WTC11 (cell line): Measurements from ENCODE around the gene MOXD1. TPM values are rescaled to one million over a fixed set of nuclear protein-coding genes. Genes with fewer than 3 reads are reported as not detected.

Experiments
- ATAC-seq: fragments of 200-7000 bp; cut with Tn5 transposase; 2 replicates; pipeline ENCODE4 v1.10.0; 2021; ENCODE audit warnings: mild to moderate bottlenecking, moderate library complexity
- CTCF ChIA-PET: fragments of 300-600 bp; sonication (Branson Sonifier 250); formaldehyde crosslinking; loops from one replicate; lab custom pipeline; 2021; ENCODE audit warnings: antibody characterized with exemption; lab: Charles Lee
- POLR2A ChIA-PET: fragments of 350-600 bp; sonication (Branson Sonifier 250); formaldehyde crosslinking; loops from one replicate; lab custom pipeline; 2021; ENCODE audit warnings: antibody characterized with exemption; lab: Charles Lee
- DNase-seq: peaks from one replicate; pipeline ENCODE4 v3.0.0; 2021; ENCODE audit warnings: low spot score
- H3K27ac Mint-ChIP-seq: 2 replicates; pipeline ENCODE4 v1.8.0; 2021; ENCODE audit warnings: mixed read lengths
- H3K27me3 Mint-ChIP-seq: 2 replicates; pipeline ENCODE4 v1.8.0; 2021; ENCODE audit warnings: low read depth, mild to moderate bottlenecking, moderate library complexity, mixed read lengths
- H3K36me3 Mint-ChIP-seq: 2 replicates; pipeline ENCODE4 v1.8.0; 2021; ENCODE audit warnings: mixed read lengths
- H3K4me1 Mint-ChIP-seq: 2 replicates; pipeline ENCODE4 v1.8.0; 2022; ENCODE audit warnings: mixed read lengths
- H3K4me3 Mint-ChIP-seq: 2 replicates; pipeline ENCODE4 v1.8.0; 2021; ENCODE audit warnings: mild to moderate bottlenecking, moderate library complexity, mixed read lengths
- H3K9me3 Mint-ChIP-seq: 2 replicates; pipeline ENCODE4 v1.8.0; 2021; ENCODE audit warnings: mixed read lengths
- AFF4 ChIP-seq: sonication (generic); formaldehyde crosslinking; IDR thresholded peaks from 2 replicates; pipeline ENCODE4 v1.8.1; 2023; ENCODE audit warnings: mild to moderate bottlenecking, missing genetic modification reagents, borderline replicate concordance
- AR ChIP-seq: fragments of 250-450 bp; sonication (Bioruptor Pico); IDR thresholded peaks from 2 replicates; pipeline ENCODE4 v1.9.0; 2021; ENCODE audit warnings: mild to moderate bottlenecking
- ATF2 ChIP-seq: sonication (generic); formaldehyde crosslinking; IDR thresholded peaks from 2 replicates; pipeline ENCODE4 v1.8.1; 2022; ENCODE audit warnings: low read depth, missing genetic modification reagents, borderline replicate concordance
- CBFB ChIP-seq: sonication (generic); formaldehyde crosslinking; IDR thresholded peaks from 2 replicates; pipeline ENCODE4 v1.8.1; 2022; ENCODE audit warnings: mild to moderate bottlenecking, low read depth, missing genetic modification reagents
- CDX4 ChIP-seq: fragments of 250-450 bp; sonication (Bioruptor Pico); IDR thresholded peaks from 2 replicates; pipeline ENCODE4 v1.9.0; 2021; ENCODE audit warnings: moderate library complexity, mild to moderate bottlenecking, inconsistent platforms, borderline replicate concordance
- CREB1 ChIP-seq: sonication (generic); formaldehyde crosslinking; IDR thresholded peaks from 2 replicates; pipeline ENCODE4 v1.8.0; 2023; ENCODE audit warnings: mild to moderate bottlenecking, missing genetic modification reagents
- FOXK1 ChIP-seq: sonication (generic); formaldehyde crosslinking; IDR thresholded peaks from 2 replicates; pipeline ENCODE4 v1.8.0; 2022; ENCODE audit warnings: mild to moderate bottlenecking, moderate library complexity, missing genetic modification reagents
- FOXP1 ChIP-seq: sonication (generic); formaldehyde crosslinking; IDR thresholded peaks from 2 replicates; pipeline ENCODE4 v1.8.0; 2022; ENCODE audit warnings: missing genetic modification reagents, mild to moderate bottlenecking, moderate library complexity, borderline replicate concordance
- HMGXB4 ChIP-seq: sonication (generic); formaldehyde crosslinking; IDR thresholded peaks from 2 replicates; pipeline ENCODE4 v1.8.1; 2023; ENCODE audit warnings: mild to moderate bottlenecking, moderate library complexity, missing genetic modification reagents
- IRF1 ChIP-seq: sonication (generic); formaldehyde crosslinking; IDR thresholded peaks from 2 replicates; pipeline ENCODE4 v1.8.0; 2023; ENCODE audit warnings: missing genetic modification reagents
- KAT7 ChIP-seq: sonication (generic); formaldehyde crosslinking; IDR thresholded peaks from 2 replicates; pipeline ENCODE4 v1.8.1; 2023; ENCODE audit warnings: missing genetic modification reagents, mild to moderate bottlenecking, borderline replicate concordance
- NFYB ChIP-seq: sonication (generic); formaldehyde crosslinking; conservative IDR thresholded peaks from 2 replicates; pipeline ENCODE4 v1.8.0; 2022; ENCODE audit warnings: low read depth, missing genetic modification reagents
- SOX15 ChIP-seq: fragments of 250-450 bp; sonication (Bioruptor Pico); IDR thresholded peaks from 2 replicates; pipeline ENCODE4 v1.9.0; 2021; ENCODE audit warnings: mild to moderate bottlenecking
- TEAD1 ChIP-seq: sonication (generic); formaldehyde crosslinking; IDR thresholded peaks from 2 replicates; pipeline ENCODE4 v1.8.0; 2022; ENCODE audit warnings: mild to moderate bottlenecking, missing genetic modification reagents
- ZNF532 ChIP-seq: fragments of 250-450 bp; sonication (Bioruptor Pico); IDR thresholded peaks from 2 replicates; pipeline ENCODE4 v1.9.0; 2021; ENCODE audit warnings: mild to moderate bottlenecking, borderline replicate concordance
- ZSCAN18 ChIP-seq: fragments of 250-450 bp; sonication (Bioruptor Pico); IDR thresholded peaks from 2 replicates; pipeline ENCODE4 v2.1.2; 2022; ENCODE audit warnings: mild to moderate bottlenecking, moderate library complexity
- total RNA-seq: library from RNA; stranded (reverse); gene quantifications from 3 replicates; pipeline ENCODE4 v1.2.3, GENCODE V29; 2021

Gene MOXD1
- total RNA-seq, 1 experiment from 2014 or later: 1.7 TPM

- no peak for TF ChIP-seq AFF4 (CRISPR knock-in tag)
- TF ChIP-seq TEAD1: no peak
- TF ChIP-seq HMGXB4 (CRISPR knock-in tag): no peak
- TF ChIP-seq FOXP1 (CRISPR knock-in tag): no peak
- TF ChIP-seq KAT7 (CRISPR knock-in tag): no peak
Measured at GRCh38 chr6:132410830-132411229, 9.6 kb upstream of the MOXD1 start (continued).

- POLR2A ChIA-PET: no interaction called here
- H3K9me3 Mint-ChIP-seq: no peaks in the 10 kb centered on the region
- peaks cover 16% of the 10 kb centered on the region for H3K4me1 Mint-ChIP-seq
- H3K36me3 Mint-ChIP-seq: no peaks in the 10 kb centered on the region
- H3K4me3 Mint-ChIP-seq: no peak overlapping the region
- no peak overlapping the region for H3K27ac Mint-ChIP-seq
- no peak for ATAC-seq
- peaks cover 37% of the 10 kb centered on the region for H3K27me3 Mint-ChIP-seq
- CTCF ChIA-PET: interaction anchor here (1.2 to 3.2 kb wide), 2 partner anchors 12 to 125 kb away, joined by 7 to 15 read pairs; no protein-coding TSS in a partner anchor
- DNase-seq: no peak
- TF ChIP-seq SOX15 (CRISPR knock-in tag) (no peak), FOXK1 (CRISPR knock-in tag) (no peak), ZNF532 (CRISPR knock-in tag) (no peak), CBFB (no peak), AR (CRISPR knock-in tag) (no peak), ATF2 (CRISPR knock-in tag) (no peak), ZSCAN18 (CRISPR knock-in tag) (no peak), CDX4 (no peak), IRF1 (CRISPR knock-in tag) (no peak), NFYB (CRISPR knock-in tag) (no peak), CREB1 (CRISPR knock-in tag) (no peak)
Measured at GRCh38 chr6:132405143-132405915, 4.1 kb upstream of the MOXD1 start.
